Eye (tissue), 1 donor: ENCODE results near the gene POLRMT.
A peak's percentile ranks its signal among the peaks of the same experiment; 100 is the strongest.
"Not testable (repeated sequence)": the region's sequence is repeated elsewhere in the genome, so short reads cannot be mapped to it uniquely, and the experiment has no call there.

Experiments used
- DNase-seq: peaks from one replicate; pipeline ENCODE4 v3.0.0-alpha.2; 2015

The POLRMT gene

GRCh38 chr19:624433-625109 is 8.8 kb downstream of the POLRMT start:
- no peak for DNase-seq

GRCh38 chr19:623974-624373 is 9.4 kb downstream of the POLRMT start:
- DNase-seq: no peak

DNA sequence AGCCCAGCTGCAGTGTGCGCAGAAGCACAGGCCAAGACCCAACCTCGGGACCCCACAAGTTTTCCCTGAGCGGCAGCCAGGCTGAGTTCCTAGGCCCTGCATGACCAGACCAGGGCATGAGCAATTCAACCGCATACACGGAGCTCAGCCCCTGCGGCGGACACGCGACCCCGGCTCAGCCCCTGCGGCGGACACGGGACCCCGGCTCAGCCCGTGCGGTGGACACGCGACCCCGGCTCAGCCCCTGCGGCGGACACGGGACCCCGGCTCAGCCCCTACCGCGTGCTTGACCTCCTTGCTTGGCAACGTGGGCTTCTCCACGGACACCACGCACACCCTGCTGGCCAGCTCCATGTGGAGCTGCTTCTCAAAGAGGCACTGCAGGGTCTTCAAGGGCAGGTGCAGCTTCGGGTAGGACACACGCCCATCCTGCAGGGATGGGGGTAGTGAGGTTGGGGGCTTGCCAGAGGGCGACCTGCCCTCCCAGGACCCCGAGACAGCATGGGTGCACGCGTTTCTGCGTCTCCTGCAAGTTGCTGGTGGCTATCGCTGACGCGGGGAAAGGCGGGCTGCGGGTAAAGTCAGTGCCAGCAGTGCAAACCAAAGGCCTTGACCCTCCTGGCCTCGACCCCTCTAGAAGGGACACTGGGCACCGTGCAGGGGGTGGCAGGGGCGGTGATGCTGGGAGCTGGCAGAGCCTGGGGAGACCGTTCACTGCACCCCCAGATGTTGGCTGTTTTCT is 10.0 kb downstream of the POLRMT start:
- no peak for DNase-seq

- DNase-seq: no peak
Observed at GRCh38 chr19:622666-623065, 10.7 kb downstream of the POLRMT start.

DNA sequence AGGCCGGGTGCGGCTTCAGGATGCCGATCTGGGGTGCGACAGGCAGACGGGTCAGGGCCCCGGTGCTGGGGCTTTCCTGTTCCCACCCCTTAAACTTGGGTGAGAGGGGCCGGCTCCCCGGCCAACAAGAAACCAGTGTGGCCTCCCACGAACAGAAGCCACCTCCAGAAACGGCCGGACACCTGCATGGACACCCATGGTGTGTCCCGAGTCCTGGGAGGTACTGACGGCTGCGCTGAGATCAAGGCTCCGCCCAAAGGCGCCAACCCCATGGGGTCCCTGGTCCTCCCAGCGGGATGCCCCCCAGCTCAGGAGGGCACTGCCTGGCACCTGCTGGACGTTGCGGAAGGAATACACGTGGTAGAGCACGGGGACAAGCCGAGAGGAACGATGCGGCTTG is 11.5 kb downstream of the POLRMT start:
- no peak for DNase-seq

- DNase-seq: not testable (repeated sequence)
Observed at GRCh38 chr19:621191-621590, 12.1 kb downstream of the POLRMT start.

- no peak for DNase-seq
Observed at GRCh38 chr19:620166-620862, 13.0 kb downstream of the POLRMT start.

DNA sequence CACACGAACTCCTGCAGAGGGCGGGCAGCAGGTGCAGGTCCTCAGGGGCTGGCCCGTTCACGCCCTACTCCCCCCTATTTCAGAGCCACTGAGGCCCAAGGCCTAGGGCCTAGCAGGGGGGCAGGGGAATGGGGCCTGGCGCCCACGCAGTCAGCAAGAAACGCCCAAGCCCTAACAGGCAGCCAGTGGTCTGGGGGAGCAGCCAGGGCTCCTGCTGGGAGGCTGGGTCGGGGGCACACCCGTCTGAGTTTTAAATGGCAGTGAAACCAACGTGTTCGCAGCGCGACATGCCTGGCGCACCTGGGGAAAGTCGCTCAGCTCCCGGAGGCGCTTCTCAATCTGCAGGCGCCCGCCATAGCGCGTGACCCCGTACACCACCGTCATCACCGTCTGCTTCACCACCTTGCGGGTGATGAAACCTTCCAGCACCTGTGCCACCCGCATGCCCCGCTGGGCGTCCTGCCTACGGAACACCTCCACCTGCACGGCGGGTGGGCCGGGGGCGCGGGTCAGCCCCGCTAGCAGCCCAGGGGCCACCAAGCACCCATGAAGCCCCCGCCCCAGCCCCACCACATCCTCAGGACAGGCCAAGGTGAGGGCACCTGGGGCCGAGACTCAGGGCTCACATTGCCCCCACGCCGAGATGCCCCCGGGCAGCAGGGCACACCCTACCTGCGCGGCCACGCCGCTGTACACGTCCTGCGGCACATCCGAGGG is 13.9 kb downstream of the POLRMT start:
- no peak for DNase-seq

DNA sequence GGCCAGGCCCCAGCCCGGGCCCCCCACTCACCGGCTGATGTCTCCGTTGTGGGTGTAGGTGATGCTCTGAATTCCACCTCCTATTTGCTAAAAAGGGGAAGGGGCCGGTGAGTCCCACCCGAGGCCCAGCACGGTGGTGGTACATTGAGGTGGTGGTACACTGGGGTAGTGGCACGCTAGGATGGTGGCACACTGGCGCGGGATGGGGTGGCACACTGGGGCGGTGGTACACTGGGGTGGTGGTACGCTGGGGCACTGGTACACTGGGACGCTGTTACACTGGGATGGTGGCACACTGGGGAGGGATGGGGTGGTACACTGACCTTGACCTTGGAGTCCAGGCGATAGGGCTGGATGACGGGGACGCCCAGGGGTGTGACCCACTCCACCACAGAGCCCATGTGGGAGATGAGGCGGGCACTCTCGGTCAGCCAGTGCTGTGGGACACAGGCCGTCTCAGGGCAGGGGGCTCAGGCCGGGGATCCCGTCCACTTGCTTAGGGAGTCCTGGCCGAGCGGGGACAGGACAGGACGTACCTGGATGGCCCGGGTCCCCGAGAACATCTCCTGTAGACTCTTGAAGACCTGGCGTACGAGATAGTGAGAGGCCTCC is 14.6 kb downstream of the POLRMT start:
- no peak for DNase-seq

DNA sequence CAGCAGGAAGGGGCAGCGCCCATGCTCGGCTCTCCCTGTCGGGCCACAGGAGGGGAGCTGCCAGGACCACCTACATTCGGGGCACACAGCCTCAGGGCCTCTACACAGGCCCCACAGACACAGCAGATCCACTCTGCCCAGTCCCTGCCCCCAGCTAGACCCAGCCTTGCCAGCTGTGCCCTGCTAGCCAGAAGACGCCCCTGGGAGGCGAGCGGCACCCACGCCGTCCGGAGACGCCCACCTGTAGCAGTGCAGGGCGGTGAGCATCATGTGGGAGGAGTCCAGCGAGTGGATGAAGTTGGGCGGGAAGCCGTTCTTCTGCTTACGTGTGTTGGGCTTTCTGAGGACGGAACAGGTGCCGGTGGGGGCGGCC is 15.1 kb downstream of the POLRMT start:
- DNase-seq: no peak

- no peak for DNase-seq
Observed at GRCh38 chr19:617551-618246, 15.6 kb downstream of the POLRMT start.

- DNase-seq: no peak
Observed at GRCh38 chr19:616747-617526, 16.4 kb downstream of the POLRMT start.

GRCh38 chr19:616062-616700 is 17.2 kb downstream of the POLRMT start:
- DNase-seq: no peak

DNA sequence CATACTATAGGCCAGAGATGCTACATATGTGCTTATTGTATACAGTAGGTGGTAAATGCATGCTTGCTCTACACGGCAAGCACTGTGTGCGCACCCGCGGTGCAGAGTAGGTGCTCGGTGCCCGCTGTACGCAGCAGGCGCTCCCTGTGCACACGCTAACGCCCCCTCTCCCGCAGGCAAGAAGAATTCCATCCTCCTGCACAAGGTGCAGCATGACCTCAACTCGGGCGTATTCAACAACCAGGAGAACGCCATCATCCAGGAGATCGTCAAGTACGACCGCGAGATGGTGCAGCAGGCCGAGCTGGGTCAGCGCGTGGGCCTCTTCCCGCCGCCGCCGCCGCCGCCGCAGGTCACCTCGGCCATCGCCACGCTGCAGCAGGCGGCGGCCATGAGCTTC is 17.7 kb downstream of the POLRMT start:
- DNase-seq: peak; percentile 68

DNA sequence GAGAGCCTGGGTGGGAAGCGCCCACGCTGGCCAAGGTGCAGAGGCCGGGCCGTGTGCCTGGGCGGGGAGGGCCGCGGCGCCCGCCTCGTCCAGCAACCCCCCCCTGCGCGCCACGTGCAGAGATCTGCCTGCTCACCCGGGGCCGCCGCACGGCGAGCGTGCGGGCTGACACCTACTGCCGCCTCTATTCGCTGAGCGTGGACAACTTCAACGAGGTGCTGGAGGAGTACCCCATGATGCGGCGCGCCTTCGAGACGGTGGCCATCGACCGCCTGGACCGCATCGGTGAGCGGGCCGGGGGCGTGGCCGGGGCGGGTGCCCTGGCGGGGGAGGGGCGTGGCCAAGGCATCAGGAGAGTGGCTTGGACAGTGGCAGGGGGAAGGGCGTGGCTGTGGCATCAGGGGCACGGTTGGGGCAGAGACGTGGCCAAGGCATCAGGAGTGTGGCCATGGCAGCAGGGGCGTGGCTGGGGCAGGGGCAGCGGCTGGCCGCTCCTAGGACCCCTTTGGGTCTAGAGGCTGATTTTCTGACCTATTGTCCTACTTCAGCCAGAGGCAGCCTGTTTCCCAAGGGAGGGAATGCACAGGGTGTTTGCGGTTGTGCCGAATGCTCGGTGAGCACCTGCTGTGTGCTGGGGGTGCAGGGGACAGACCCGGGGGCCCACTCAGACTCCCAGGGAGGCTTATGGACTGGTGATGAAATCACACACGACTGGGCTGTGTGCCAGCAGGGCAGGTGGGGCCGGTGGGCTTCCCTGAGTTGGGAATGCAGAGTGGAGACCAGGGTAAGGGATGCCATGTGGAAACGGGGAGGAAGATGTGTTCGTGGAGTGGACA is 19.4 kb downstream of the POLRMT start:
- DNase-seq: no peak

GRCh38 chr19:612941-613340 is 20.4 kb downstream of the POLRMT start:
- DNase-seq: no peak

DNA sequence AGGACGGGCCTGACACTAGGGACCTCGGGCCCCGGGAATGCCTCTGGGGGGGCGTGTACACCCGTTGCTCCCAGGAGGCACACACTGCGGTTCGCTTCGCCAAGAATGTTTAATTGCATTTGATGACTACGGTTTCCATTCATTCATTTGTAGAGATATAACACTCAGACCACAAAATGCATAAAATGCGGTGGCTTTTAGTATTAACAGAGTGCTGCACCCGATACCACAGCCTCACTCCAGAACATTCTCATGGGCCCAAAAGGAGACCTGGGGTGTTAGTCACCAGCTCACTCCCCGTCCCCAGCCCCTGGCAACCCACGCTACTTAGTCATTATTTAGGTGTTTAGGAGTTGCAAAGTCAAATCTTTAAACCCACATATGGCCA is 21.9 kb downstream of the POLRMT start:
- peak; percentile 31 for DNase-seq

DNA sequence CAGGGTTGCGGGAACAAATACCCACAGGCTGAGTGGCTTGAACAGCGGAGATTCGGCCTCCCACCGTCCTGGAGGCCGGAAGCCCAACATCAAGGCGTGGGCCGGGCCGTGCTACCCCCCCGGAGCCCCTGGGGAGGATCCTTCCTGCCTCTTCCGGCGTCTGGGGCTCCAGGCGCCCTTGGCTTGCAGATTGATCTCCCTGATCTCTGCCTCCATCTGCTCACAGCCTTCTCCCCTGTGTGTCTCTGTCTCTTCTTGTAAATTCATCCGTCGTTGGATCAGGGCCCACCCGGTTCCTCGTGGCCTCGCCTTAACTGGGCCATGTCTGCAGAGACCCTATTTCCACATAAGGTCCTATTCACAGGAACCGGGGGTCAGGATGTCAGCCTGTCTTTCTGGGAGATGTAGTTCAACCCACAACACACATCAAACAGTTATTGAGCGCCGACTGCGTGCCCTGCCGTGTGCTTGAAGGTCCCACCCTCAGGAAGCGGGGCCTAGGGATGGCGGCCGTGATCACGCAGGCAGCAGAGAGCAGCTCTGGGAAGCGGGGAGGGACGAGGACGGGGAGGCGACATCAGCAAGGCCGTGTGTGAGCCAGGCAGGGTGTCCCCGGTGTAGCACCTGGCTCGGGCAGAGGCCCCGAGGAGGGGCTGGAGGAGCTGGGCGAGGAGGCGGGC is 22.4 kb downstream of the POLRMT start:
- peak; percentile 65 for DNase-seq

- DNase-seq: no peak
Observed at GRCh38 chr19:610071-610800, 23.1 kb downstream of the POLRMT start.
